Stimulated activated CD8-positive, alpha-beta memory T cell treated with anti-CD3 and anti-CD28 coated beads, Interleukin-15, amount 100 ng/mL, for 48 hours (primary cell): ENCODE results near the gene LUC7L2.
"Not testable (repeated sequence)": the region's sequence is repeated elsewhere in the genome, so short reads cannot be mapped to it uniquely, and the experiment has no call there.

ENCODE experiments used
- DNase-seq, 2 donors: peaks; one replicate each; pipeline ENCODE4 v3.0.0-alpha.2; 2020; ENCODE audit warnings: low read depth in 2 of 2

Gene LUC7L2

DNA sequence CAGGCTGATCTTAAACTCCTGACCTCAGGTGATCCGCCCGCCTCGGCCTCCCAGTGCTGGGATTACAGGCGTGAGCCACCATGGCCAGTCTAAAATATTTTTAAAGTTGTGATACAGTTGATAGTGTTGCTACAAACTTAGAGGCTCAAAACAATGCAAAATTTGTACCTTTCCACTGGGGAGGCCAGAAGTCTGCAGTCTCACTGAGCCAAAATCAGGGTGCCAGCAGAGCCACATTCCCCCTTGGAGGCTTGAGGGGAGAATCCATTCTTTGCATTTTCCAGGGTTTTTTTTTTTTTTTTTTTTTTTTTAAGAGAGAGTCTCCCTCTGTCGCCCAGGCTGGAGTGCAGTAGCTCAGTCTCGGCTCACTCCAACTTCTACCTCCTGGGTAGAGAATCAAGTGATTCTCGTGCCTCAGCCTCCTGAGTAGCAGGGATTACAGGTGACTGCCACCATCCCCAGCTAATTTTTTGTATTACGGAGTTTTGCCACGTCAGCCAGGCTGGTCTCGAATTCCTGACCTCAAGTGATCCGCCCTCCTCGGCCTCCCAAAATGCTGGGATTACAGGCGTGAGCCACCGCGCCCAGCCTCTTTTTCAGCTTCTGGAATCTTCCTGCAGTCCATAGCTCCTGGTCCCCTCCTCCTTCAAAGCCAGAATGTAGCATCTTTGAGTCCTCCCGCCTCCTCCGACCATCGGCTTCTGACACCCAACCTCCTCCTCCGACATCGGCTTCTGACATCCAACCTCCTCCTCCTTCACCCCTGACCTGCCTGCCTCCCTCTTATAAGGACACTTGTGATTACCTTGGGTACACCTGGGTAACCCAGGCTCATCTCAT lies 86.6 kb downstream of the LUC7L2 start:
- no peak for DNase-seq

GRCh38 chr7:139450851-139451250 lies 91.2 kb downstream of the LUC7L2 start:
- no peak for DNase-seq

GRCh38 chr7:139451638-139452037 lies 91.9 kb downstream of the LUC7L2 start:
- no peak for DNase-seq

DNA sequence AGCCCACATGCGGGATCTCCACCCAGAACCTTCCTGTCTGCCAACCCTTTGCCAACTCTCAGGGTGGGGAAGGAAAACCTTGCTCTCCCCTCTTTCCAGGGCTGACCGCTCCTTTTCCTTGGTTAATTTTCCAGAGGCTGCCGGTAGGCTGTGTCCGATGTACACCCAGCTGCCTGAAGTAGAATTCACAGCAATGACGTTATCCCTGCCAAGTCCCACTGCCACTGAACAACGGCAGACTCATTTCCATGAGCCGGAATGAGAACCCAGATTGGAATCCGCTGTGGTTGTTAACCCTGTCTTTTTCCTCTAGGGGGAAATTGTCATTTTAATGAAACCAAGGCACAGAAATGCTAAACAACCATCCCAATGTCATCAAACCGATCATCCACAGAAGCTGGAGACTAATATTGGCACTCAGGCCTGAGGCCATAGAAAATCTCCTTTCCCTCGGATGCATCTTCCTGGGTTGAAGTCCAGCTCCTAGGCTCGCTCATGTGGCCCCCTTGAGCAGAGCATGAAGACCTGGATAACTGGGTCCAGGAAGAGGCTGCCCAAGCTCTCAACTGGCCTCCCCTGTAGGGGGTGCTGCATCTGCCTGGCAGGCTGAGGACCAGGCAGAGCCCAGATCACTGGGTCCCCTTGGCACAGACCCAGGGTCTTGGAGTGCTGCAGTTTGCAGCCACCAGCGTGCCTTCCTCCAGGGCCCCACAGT lies 93.4 kb downstream of the LUC7L2 start:
- DNase-seq: no peak

DNA sequence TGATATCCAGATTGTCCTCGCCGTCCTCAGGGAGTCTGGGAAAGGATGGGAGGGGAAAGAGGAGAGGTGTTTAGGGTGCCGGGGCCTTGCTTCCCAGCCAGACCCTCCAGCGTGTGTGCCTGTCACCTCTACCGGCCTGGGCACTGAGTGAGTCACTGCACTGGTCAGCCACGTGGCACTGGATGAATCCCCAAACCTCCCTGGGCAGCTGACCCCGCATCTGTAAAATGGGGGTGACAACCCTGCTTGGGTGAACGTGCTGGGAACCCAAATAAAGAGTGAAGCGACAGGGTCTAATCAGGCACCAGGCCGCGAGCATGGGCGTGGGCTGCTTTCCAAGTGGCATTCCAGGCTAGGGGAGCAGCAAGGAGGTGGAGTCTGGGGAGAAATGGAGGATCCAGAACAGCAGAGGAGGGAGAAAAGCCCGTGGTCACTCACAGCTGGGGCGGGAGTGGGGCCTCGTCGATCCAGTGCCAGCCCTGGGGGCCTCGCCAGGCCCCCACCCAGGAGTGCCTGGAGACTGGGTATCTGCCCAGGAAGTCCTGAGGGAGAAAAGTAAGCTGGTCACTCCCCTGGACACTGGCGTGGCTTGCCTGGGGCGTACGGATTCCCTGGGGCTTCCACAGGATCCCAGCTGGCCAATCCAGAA lies 94.1 kb downstream of the LUC7L2 start:
- DNase-seq: no peak

GRCh38 chr7:139455789-139456188 lies 96.1 kb downstream of the LUC7L2 start:
- no peak for DNase-seq

DNA sequence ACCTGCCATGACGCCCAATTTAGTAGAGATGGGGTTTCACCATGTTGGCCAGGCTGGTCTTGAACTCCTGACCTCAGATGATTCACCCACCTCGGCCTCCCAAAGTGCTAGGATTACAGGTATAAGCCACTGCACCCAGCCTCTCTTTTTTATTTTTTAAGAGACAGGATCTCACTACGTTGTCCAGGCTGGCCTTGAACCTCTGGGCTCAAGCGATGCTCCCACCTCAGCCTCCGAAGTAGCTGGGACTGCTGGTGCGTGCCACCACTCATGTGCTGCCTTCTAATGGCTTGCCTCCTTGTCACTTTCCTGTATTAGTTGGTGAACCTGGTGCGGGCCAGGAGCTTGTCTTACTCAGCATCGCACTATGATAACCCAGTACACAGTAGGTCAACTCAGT lies 96.8 kb downstream of the LUC7L2 start:
- no peak for DNase-seq

- no peak for DNase-seq
These were observed 97.7 kb downstream of the LUC7L2 start for GRCh38 chr7:139457153-139457946.

DNA sequence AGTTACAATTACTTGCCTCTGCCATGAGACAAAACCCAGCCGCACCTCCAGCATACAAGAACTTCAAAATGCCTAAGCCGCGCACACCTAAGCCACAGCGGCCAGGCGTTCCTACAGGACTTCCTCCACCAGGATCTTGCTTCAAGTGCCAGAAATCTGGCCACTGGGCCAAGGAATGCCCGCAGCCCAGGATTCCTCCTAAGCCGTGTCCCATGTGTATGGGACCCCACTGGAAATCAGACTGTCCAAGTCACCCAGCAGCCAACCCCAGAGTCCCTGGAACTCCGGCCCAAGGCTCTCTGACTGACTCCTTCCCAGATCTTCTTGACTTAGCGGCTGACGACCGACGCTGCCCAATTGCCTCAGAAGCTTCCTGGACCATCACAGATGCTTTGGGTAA lies 103.7 kb downstream of the LUC7L2 start:
- DNase-seq: not testable (repeated sequence)

- DNase-seq: not testable (repeated sequence)
These were observed 104.8 kb downstream of the LUC7L2 start for GRCh38 chr7:139464511-139464910.

- not testable (repeated sequence) for DNase-seq
These were observed 105.4 kb downstream of the LUC7L2 start for GRCh38 chr7:139465072-139465471.

GRCh38 chr7:139467729-139468128 lies 108.0 kb downstream of the LUC7L2 start:
- not testable (repeated sequence) for DNase-seq

DNA sequence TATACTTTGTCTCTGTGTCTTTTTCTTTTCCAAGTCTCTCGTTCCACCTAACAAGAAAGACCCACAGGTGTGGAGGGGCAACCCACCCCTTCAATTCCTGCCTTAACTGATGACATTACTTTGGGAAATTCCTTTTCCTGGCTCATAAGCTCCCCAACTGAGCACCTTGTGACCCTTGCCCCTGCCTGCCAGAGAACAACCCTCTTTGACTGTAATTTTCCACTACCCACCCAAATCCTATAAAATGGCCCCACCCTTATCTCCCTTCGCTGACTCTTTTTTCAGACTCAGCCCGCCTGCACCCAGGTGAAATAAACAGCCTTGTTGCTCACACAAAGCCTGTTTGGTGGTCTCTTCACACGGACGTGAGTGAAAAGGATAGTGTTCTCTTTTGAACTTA lies 108.6 kb downstream of the LUC7L2 start:
- DNase-seq: not testable (repeated sequence)

DNA sequence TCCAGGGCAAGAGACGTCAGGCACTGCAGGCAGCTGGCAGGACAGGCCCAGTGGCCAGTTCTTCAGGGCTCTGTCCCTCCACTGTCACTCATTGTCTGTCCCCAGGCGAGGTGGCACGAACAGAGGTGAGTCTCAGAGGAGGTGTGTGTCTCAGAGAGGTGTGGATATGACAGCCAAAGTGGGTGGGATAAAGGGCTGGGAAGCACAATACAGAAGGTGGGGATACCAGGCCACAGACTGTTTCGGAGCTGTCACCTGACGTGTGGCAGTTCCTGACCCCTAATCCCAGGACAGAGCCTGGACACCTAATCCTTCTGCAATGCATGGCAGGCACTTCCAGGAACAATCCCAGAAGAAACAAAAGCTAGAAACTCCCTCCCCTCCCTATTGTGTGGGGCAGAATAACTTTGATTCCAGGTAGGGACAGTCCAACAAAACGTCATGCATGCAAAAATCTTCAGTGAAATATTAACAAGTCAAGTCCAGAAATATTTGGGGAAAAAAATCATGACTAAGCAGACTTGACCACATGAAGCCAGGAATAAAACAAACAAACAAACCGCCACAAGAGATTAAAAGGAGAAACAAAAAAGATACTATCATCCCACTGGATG lies 112.2 kb downstream of the LUC7L2 start:
- DNase-seq: no peak
